Right ventricle myocardium inferior (tissue), 1 donor: ENCODE results near the gene IFI27L1. TPM values are rescaled to one million over a fixed set of nuclear protein-coding genes. Genes with fewer than 3 reads are reported as not detected.
A peak's percentile ranks its signal among the peaks of the same experiment; 100 is the strongest.

Experiments
- ATAC-seq: fragments of 200-7000 bp; cut with Tn5 transposase; one replicate; pipeline ENCODE4 v1.9.1; 2020; ENCODE audit warnings: mild to moderate bottlenecking, moderate library complexity
- DNase-seq: peaks from one replicate; pipeline ENCODE4 v3.0.0; 2021; ENCODE audit errors: missing footprints
- intact Hi-C: fragments of 100-400 bp; cut with DNase I; formaldehyde crosslinking; loops from one replicate; pipeline ENCODE4 v1.11.0; 2022
- long read RNA-seq: library from polyadenylated mRNA; unstranded; transcript quantifications from one replicate; pipeline ENCODE4 v2.0.0, GENCODE V29; 2021
- total RNA-seq: library from RNA; stranded (reverse); fragmentation: NEBNext Ultra II Directional; extraction: Animal tissue kit (Norgen Biotek cat#: 25700); gene quantifications from one replicate; pipeline ENCODE4 v1.2.1, GENCODE V29; 2021
- donor health status: DM: no; HTN: yes; CAD: no; lungs with severe emphysema.

IFI27L1 gene, protein sequence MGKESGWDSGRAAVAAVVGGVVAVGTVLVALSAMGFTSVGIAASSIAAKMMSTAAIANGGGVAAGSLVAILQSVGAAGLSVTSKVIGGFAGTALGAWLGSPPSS
- 10.7 TPM for total RNA-seq
- long read RNA-seq, partial matches to known transcripts = 0 of 2 reads
- long read RNA-seq, other reads (novel, unspliced or antisense) = 1 of 2 reads

DNA sequence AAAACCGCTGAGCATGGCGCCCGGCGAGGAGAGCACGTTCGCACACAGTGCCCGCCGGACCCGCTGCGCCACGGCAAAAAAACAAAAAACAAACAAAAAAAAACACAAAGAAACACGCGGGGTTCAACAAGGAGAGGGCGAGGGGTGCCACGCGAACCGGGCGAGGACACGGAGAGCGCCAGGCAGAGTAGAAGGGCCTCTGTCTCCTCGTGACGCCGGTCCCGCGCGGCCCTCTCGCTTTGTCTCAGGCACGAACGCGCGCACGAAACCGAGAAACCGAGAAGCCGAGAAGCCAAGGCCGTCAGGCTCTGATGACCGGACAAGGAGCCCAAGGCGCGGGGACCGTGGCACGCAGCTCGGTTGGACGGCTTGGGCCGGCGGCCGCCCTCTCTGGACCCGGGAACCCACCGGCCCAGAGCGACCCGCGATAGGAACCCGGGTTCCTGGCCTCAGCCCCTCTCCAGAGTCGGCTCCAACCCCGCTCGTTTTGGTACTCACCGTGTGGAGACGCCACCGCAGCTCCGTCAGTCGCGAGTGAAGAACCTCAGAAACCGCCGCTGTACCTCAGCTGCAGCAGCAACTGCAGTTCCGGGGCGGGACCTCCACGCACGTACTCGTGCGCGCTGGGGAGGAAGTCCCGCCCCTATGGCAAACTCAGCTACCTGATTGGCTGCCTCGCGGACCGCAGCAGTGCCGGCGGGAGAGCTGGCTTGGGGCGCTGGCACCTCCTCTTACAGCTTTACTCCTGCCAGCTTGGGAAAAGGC is at the start of gene IFI27L1, which contains the start of gene DDX24:
Gene IFI27L1, plus strand, starts transcription at position 690 of the 765 bp plus-strand sequence. CDS start 15,628 bp downstream, outside the sequence.
Gene DDX24, minus strand, starts transcription at position 582 of the 765 bp plus-strand sequence. CDS start 1,460 bp downstream, outside the sequence.
- intact Hi-C loops = loop anchor here (2.0 to 5.0 kb wide), 2 partner anchors 39 to 48 kb away; partner anchors contain the start of gene IFI27L2
- ATAC-seq (peak; percentile 99), DNase-seq (peak; percentile 98)

DNA sequence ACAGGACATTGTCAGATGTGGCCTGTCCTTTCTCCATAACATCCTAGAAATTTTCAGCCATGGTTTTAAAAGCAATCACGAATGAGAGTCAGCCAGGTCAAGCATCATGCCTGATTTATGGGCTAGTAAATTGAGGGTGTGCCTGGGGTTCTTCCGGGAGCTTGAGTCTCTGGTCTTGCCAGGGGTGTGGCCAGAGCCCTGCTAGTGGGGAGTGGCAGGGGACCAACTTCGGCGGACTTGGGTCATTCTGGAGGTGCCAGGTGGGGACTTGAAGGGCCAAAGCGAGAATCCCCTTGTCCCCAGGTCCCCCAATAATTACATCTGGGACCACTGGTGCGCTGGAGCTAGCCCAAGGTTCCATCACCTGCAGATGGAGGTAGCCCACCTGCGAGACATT is 49.2 kb upstream of the IFI27L1 start:
- DNase-seq (no peak), ATAC-seq (no peak)
- intact Hi-C loops = no loop called here

DNA sequence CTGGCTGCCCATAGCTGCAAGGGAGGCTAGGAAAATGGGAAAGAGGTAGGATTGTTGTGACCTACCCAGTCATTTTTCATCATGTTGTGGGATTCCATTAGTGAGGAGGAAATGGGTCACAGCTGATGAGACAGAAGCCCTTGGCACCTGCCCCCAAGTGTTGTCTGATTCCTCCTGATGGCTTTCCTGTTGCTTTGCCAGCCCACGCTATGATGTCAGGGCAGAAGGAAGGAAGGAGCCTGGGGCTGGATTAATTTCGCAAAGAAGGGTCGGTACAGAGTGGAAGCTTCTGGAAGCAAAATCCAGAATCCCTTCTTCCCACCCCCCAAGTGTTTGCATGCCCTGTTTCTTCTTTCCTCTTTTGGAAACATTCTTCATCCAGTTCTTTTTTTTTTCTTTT is 46.2 kb upstream of the IFI27L1 start:
- ATAC-seq (no peak), DNase-seq (no peak)
- intact Hi-C loops = no loop called here

DNA sequence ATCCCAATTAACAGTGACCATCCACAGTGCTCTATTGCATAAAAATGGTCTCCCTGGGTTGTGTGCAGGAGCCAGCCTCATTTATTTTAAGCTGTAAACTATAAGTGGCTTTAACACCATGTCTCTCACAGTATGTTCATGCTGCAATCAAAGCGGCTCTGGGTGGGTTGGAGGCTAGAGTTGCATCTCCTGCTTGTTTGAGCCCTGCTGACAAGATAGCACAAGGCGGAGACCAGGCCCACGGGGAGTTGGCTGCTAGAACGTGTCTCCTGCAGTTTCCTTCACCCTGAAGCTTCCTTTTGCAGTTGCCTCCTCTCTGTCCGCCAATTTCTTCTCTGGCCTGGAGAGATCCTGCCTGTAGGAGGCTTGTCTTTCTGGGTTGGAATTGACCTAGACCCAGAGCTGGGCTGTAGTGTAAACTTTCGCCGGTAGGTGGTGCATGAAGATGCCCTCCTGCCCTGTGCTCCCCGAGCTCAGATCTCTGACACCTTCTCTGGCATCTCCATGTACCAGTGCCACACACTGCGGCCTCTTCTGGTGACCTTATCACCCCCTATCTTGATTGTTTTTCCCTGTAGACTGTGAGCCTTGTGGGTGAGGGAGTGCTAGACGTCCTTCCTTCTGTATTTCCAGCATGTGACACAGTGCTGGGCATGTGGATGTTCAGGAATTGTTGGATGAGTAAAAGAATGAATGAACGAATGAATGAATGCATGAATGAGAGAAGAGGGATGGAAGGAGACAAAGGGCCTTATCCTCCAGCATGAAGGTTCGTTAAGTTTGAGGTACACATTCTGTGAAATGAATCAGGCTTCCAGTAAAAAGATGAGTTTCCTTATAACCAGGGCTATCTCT is 44.6 kb upstream of the IFI27L1 start:
- DNase-seq (no peak), ATAC-seq (peak; percentile 86)
- intact Hi-C loops = loop anchor here (1.0 to 2.0 kb wide), 2 partner anchors 100 to 144 kb away; no protein-coding TSS in a partner anchor

DNA sequence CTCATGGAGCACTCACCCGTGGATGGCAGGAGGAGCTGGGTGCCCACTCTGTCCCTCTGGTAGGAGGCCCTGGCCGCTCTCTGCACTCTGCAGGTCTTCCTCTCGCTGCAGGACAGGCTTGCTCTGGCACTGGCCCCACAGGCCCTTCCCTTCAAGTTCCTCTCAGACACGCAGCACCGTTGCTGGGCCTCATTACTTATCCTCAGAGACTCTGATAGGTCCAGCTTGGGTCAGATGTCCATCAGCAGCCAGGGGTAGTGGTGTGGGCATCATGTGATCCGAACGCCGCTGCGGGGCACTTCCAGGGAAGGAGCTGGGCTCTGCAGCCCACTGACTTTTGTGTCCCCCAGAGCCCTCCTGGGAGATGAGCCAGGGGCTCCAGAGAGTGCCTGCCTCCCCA is 43.2 kb upstream of the IFI27L1 start:
- no peak for ATAC-seq
- no peak for DNase-seq
- intact Hi-C loops = loop anchor here (2.0 kb wide), 1 partner anchor 143 kb away; no protein-coding TSS in a partner anchor

DNA sequence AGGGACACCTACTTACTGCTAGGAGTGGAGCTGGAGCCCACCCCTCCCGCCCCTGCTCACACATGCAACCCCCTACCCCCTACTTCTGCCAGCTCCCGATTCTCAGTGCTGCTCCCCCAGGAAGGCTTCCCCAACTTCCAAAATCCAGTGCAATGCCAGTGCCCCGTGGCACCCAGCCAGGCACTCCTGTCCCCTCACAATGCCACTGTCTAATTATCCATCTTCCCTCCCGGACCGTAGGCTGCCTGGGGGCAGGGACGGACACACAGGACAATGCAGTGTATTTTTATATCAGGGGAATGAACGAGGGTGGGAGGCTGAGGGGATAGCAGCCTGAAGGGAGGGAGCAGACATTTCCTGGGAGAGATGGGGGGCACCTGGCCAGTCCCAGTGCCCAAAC is 42.6 kb upstream of the IFI27L1 start:
- DNase-seq (no peak), ATAC-seq (no peak)
- intact Hi-C loops = no loop called here

DNA sequence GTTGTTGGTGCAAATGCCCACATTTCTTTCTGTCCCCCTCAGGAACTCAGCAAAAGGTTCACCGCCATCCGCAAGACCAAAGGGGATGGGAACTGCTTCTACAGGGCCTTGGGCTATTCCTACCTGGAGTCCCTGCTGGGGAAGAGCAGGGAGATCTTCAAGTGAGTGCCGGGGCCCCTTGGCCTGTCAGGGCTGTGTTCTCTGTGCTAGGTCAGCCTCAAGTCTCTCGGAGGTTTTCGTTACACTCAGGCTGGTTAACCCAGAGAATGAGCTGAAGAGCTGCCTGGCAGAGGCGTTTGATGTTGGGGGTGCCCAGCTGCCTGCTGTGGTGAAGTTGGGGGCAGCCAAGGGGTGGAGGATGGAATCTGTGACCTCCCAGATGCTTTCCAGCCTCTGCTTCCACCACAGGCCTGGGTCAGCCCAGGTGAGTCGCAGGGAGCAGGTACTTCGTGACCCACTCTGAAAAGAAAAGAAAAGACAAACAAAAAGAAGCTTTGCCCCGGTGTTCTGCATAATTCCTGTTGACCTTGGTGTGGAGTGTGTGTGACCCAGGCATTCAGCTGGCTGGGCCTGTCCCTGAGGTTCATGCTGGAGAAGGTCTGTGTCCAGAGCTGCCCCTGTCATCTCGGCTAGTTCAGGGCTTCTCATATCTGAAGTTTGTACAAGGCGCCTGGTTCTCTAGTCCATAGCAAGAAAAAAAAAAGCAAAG is 42.0 kb upstream of the IFI27L1 start:
- intact Hi-C loops = no loop called here
- DNase-seq = no peak

DNA sequence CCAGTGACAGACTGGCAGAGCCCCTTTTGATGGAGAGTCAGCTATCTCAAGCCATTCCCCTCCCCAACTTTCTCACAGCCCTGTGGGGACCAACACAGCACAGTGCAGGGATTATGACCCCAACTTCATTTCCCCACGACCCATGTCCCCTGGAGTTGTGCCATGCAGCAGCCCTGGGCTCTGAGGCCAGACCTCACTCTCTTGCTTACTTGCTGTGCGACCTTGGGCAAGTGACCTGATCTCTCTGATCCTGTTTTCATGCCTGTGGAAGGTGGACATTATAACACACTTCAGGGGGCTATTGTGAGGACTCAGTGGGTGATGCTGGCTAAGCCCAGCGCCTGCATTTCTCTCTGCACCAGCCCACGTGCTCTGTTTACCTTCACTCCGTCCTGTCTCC is 40.9 kb upstream of the IFI27L1 start:
- no peak for DNase-seq
- intact Hi-C loops = loop anchor here (5.0 kb wide), 1 partner anchor 42 kb away; the partner anchor contains the start of genes DDX24 and IFI27L1
- no peak for ATAC-seq

More for the DNA sequence above, 42.0 kb upstream of the IFI27L1 start:
- no peak for ATAC-seq

DNA sequence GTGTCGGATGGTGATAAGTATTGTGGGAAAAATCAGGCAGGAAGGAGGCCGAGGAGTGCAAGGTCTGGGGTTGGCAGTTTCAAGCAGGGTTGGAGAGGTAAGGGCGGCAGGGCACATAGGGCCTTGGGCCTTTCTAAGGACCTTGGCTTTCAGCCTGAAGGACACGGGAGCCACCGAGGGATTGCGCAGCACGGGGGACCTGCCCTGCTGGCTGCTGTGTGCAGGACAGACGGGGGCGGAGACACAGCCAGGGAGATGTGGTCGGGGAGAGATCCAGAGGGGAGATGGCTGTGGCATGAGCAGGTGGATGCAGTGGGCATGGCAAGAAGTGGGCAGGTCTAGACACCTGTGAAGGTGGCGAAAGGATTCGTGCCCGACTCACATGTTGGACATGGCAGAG is 40.3 kb upstream of the IFI27L1 start:
- intact Hi-C loops = loop anchor here (5.0 kb wide), 1 partner anchor 42 kb away; the partner anchor contains the start of genes DDX24 and IFI27L1
- ATAC-seq (no peak), DNase-seq (no peak)

DNA sequence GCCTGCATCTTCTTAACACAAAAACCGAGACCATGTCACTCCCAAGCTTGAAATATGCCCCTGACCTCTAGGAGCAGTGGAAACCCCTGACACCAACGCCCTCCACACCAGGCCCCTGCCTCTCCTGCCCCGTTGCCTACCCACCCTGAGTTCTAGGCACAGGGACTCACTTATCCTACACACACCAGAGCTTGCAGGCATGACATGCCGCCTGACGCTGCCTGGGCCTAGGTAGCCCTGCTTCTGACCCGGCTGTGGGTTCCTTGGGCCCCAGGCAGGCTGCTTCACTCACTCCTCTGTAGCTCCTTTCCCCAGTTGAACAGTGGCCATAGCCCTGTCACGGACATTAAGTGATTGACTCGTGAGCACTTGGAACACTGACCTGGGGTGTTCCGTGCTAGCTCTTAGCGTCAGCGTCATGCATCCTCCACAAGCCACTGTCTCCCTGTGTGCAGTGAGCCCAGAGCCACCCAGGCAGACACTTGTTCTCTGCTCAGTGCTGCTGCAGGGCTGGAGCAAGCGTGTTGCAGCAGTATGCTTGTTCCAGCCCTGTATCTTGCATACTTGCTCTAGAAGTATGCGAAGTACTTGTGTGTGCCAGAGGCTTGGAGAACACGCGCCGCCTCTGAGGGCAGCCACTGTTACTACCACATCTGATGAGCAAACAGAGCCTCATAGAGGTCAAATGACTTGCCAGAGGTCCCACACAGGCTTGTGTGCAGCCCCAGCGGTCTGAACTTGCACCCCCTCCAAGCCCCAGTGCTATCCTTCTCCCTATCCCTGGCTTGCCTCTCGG is 39.4 kb upstream of the IFI27L1 start:
- intact Hi-C loops = loop anchor here (5.0 kb wide), 1 partner anchor 41 kb away; the partner anchor contains the start of genes DDX24 and IFI27L1
- ATAC-seq = peak; percentile 88
- DNase-seq = no peak

DNA sequence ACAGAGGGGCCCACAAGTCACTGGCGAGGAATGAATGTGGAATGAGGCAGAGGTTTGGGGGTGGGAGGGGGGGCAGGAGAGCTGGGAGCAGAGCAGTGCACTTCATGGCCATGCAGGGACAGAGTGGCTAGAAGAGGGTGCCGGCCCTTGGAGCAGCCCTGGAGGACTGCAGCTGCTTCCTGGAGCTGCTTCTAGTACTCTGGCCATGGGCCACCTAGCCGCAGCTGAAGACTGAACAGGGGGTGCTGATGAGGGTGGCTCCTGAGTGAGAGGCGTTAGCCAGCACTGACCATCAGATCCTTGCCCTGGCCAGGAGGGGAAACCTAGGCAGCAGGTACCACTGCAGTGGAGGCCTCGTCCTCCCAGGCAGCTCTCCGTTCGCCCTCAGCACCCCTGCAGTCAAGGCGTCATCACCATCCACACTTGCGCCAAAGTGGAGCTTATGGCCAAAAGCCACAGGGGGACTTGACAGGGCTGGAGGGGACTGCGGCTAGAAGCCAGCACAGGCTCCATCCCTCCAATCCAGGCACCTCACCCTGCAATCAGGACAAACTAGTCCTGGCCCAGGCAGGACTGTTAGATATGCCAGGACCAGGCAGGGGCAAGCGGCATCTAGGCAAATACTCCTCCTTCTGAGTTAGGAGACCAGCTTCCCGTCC is 38.5 kb upstream of the IFI27L1 start:
- intact Hi-C loops = loop anchor here (5.0 kb wide), 1 partner anchor 40 kb away; the partner anchor contains the start of genes DDX24 and IFI27L1
- ATAC-seq = peak; percentile 33
- DNase-seq = no peak

DNA sequence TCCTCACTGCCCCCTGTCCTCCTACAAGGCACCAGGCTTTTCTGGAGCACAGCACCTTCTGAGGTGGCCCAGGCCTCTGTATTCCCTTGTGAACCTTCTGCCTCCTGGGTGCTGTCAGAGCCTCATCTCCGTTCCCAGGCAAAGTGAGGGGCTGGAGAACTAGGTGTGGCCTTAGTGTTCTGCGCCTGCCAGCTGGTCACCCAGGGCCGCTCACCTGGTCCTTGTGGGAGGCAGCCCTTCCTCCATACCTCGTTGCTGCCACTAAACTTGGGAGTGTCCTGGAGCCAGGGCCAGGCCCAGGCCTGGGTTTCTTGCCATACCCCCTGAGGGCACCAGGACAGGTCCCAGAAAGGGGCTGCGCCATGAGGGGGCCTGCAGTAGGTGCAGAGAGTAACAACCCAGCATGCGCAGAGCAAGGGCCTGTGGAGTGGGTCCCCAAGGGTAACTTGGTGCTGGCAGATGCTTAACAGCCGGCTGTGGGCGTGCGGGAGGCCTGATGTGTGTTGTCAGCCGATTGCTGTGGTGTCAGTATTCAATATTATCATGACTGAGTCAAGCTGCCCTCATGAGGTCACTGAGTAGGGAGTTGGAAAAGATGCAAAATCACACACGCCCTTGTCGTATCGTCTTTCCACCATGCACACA is 37.9 kb upstream of the IFI27L1 start:
- intact Hi-C loops = loop anchor here (5.0 kb wide), 1 partner anchor 39 kb away; the partner anchor contains the start of genes DDX24 and IFI27L1
- ATAC-seq (peak; percentile 18), DNase-seq (no peak)

DNA sequence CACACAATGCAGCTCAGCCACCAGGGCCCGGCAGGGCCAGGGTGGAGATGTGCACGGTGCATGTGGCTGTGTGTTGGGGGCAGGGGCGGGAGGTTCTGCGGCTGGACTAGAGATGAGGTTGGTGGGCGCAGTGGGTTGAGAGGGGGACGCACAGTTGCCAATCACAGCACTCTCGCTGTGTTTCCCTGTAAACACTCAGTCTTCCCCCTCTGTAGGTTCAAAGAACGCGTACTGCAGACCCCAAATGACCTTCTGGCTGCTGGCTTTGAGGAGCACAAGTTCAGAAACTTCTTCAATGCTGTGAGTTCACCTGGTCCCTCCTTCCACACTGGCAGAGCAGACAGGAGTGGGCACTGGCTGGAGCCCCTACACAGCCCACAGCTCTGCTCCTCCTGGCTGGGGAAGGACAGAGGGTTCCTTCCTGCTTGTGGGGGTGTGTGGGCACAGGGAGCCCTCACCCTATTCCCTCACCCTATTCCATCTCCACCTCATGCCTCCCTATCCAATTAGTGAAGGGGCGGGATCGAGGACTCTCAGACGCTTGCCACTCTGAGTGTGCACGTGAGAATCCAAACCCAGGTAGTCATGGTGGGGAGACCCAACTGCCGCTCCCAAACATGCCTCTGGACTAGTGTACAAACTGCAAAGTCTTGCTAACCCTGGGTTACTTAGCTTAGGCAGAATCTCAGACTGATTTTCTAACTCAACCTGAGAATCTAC is 37.2 kb upstream of the IFI27L1 start:
- DNase-seq = no peak
- intact Hi-C loops = loop anchor here (5.0 kb wide), 1 partner anchor 38 kb away; the partner anchor contains the start of genes DDX24 and IFI27L1
- no peak for ATAC-seq

DNA sequence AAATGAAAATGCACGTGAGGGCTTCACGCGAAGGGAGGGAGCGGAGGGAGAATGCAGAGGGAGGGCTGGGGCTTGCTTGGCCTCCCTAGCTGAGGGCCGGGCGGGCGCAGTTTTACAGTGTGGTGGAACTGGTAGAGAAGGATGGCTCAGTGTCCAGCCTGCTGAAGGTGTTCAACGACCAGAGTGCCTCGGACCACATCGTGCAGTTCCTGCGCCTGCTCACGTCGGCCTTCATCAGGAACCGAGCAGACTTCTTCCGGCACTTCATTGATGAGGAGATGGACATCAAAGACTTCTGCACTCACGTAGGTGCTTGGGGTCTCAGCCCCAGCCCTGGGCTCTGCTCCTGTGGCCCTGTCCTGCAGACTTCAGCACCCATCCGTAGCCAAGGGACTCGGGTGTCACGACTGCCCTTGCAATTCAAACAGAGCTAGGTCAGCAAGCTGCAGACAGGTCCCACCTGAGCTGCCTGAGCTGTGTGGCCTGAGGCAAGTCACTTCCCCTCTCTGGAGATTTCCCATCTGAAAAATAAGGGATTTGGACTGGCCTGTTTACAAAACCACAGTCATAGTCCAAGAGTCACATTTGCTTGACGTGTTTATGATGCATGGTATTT is 36.5 kb upstream of the IFI27L1 start:
- ATAC-seq (no peak), DNase-seq (no peak)
- intact Hi-C loops = loop anchor here (5.0 kb wide), 1 partner anchor 38 kb away; the partner anchor contains the start of genes DDX24 and IFI27L1

DNA sequence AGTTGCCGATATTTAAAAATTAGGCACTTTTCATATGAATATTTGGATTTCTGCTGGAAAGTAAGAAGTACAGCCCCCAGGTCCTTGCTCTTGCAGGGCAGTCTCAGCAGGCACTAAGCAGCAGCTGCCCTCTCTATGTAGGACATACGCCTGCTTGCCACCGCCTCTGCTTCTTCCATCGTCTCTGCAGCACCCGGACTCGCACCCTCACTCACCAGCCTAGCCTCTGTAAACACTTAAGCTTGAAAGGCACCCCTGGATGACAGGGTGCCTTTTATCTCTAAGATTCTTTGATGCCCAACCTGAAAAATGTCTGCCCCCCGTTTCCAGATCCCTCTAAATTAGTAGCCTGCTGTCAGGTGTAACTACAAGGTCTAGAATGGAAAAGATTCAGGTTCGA is 36.0 kb upstream of the IFI27L1 start:
- no peak for DNase-seq
- intact Hi-C loops = no loop called here
- no peak for ATAC-seq
